Peyer's patch (tissue), 4 donors: ENCODE results near the gene MAP3K12. TPM values are rescaled to one million over a fixed set of nuclear protein-coding genes. Genes with fewer than 3 reads are reported as not detected.
"Not testable (repeated sequence)": the region's sequence is repeated elsewhere in the genome, so short reads cannot be mapped to it uniquely, and the experiment has no call there.

ENCODE experiments used
- DNase-seq, 3 donors: peaks; one replicate each; pipeline ENCODE4 v3.0.0-alpha.2; 2017 to 2019
- H3K27ac ChIP-seq, 4 donors: fragments of 200-600 bp; sonication (generic); one replicate each; pipeline ENCODE4 v1.5.1; 2016 to 2019
- H3K27me3 ChIP-seq, 2 donors: fragments of 200-600 bp; sonication (generic); one replicate each; pipeline ENCODE4 v1.5.1; 2019
- H3K36me3 ChIP-seq, 3 donors: fragments of 200-600 bp; sonication (generic); one replicate each; pipeline ENCODE4 v1.5.1; 2016 to 2019
- H3K4me1 ChIP-seq, 4 donors: fragments of 200-600 bp; sonication (generic); one replicate each; pipeline ENCODE4 v1.5.1; 2016 to 2019
- H3K4me3 ChIP-seq, 4 donors: fragments of 200-600 bp; sonication (generic); 1 replicate in 3 of 4; 2 replicates in 1 of 4; pipeline ENCODE4 v1.5.1; 2016 to 2019; ENCODE audit warnings: mild to moderate bottlenecking in 1 of 4
- H3K9me3 ChIP-seq, 4 donors: fragments of 200-600 bp; sonication (generic); one replicate each; pipeline ENCODE4 v1.5.1; 2016 to 2019; ENCODE audit warnings: mild to moderate bottlenecking in 1 of 4
- POLR2A ChIP-seq, 2 donors: fragments of 450-650 bp; IDR thresholded peaks; one replicate each; pipeline ENCODE4 v1.5.1; 2017; ENCODE audit warnings: antibody characterized with exemption in 2 of 2, mild to moderate bottlenecking in 2 of 2, moderate library complexity in 2 of 2
- total RNA-seq, 4 donors: library from RNA; depleted of rRNA; stranded (reverse); fragments of >200 nt; gene quantifications; one replicate each; pipeline ENCODE4 v1.1.0, GENCODE V29; 2016
- TF ChIP-seq, protein P1 (sequence below), 6 experiments: fragments of 450-650 bp in 4 of 6; fragments of 200-600 bp in 2 of 6; sonication (generic) in 1 of 6; IDR thresholded peaks; one replicate each; pipeline ENCODE4 v1.5.1; 2017 to 2019; ENCODE audit warnings: antibody characterized with exemption in 6 of 6, mild to moderate bottlenecking in 3 of 6, moderate library complexity in 1 of 6

MAP3K12 gene, protein sequence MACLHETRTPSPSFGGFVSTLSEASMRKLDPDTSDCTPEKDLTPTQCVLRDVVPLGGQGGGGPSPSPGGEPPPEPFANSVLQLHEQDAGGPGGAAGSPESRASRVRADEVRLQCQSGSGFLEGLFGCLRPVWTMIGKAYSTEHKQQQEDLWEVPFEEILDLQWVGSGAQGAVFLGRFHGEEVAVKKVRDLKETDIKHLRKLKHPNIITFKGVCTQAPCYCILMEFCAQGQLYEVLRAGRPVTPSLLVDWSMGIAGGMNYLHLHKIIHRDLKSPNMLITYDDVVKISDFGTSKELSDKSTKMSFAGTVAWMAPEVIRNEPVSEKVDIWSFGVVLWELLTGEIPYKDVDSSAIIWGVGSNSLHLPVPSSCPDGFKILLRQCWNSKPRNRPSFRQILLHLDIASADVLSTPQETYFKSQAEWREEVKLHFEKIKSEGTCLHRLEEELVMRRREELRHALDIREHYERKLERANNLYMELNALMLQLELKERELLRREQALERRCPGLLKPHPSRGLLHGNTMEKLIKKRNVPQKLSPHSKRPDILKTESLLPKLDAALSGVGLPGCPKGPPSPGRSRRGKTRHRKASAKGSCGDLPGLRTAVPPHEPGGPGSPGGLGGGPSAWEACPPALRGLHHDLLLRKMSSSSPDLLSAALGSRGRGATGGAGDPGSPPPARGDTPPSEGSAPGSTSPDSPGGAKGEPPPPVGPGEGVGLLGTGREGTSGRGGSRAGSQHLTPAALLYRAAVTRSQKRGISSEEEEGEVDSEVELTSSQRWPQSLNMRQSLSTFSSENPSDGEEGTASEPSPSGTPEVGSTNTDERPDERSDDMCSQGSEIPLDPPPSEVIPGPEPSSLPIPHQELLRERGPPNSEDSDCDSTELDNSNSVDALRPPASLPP
- total RNA-seq = 10 to 100 TPM in 3 of 4 donors, 1 to 10 TPM in 1; 6.5 to 44.6 (median 11.6) TPM

DNA sequence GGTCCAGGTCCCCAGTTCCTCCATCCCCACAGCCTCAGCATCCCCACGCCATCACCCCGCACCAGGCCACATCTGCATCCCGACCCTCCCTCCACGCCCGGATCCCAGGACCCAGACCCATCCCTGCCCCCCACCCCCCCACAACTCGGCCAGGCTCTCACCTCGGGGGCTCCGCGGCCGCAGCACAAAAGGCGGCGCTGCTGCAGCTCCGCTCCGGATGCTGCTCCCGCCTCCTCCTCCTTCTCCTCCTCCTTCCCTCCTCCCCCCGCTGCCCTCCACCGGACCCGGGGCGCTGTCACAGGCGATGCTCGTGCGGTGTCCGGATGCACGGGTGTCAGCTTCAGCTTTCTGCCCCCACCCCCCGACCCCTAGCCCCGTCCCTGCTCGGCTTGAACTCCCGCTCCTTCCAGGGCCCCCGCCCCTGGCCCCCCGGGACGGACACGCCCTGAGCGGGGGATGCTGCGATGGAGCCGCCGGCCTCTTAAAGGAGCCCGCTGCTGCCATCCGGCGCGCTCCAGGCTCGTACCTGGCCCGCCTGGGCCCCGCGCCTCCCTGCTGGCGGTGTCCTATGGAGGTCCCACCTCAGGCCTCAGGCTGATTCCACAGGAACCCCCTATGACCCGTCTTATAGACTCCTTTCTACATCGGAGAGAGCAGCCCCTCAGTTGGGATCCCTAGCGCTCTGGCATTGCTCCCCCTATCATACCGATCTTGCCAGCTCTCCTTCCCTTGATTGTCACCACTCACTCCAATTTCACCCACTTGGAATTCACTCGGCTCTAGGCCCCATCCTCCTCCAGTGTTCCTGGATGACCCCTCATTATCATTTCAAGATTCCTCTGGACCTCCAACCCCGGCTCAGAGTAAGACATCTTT lies at the start of gene MAP3K12:
Gene MAP3K12 (minus strand): TSS at position 193 of the 876 bp plus-strand sequence. CDS start 12,067 bp downstream, outside the sequence.
- peak; percentile 72 to 83 (median 76) for DNase-seq
- H3K27me3 ChIP-seq = no peaks in the 10 kb centered on the region
- peak within 1 kb of the TSS; percentile 94 to 98 (median 96) for H3K27ac ChIP-seq
- H3K4me1 ChIP-seq = peaks cover 5 to 26% (median 12%) of the 10 kb centered on the region in 4 donors
- no peaks in the 10 kb centered on the region for H3K9me3 ChIP-seq
- TF ChIP-seq, protein P1, sequence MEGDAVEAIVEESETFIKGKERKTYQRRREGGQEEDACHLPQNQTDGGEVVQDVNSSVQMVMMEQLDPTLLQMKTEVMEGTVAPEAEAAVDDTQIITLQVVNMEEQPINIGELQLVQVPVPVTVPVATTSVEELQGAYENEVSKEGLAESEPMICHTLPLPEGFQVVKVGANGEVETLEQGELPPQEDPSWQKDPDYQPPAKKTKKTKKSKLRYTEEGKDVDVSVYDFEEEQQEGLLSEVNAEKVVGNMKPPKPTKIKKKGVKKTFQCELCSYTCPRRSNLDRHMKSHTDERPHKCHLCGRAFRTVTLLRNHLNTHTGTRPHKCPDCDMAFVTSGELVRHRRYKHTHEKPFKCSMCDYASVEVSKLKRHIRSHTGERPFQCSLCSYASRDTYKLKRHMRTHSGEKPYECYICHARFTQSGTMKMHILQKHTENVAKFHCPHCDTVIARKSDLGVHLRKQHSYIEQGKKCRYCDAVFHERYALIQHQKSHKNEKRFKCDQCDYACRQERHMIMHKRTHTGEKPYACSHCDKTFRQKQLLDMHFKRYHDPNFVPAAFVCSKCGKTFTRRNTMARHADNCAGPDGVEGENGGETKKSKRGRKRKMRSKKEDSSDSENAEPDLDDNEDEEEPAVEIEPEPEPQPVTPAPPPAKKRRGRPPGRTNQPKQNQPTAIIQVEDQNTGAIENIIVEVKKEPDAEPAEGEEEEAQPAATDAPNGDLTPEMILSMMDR (IDR thresholded peaks at IDR 0.05) = no peak
- no peak for TF ChIP-seq POLR2A (IDR thresholded peaks at IDR 0.05)
- peaks cover 0 to under 1% (median 0%) of the 10 kb centered on the region in 3 donors for H3K36me3 ChIP-seq
- peak within 1 kb of the TSS; percentile 63 to 86 (median 73) for H3K4me3 ChIP-seq

DNA sequence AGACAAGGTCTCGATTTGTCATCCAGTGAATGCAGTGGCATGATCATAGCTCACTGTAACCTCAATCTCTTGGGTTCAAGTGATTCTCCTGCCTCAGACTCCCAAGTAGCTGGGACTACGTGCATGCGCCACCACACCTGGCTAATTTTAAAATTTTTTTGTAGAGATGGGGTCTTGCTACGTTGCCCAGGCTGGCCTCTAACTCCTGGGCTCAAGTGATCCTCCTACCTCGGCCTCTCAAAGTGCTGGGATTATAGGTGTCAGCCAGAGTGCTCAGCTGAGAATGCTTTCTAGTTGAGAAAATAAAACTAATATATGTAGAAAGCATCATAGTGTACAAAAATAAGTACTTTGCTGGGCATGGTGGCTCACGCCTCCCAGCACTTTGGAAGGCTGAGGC lies 49.1 kb upstream of the MAP3K12 start:
- not testable (repeated sequence) for H3K9me3 ChIP-seq, H3K27me3 ChIP-seq, H3K27ac ChIP-seq, H3K4me1 ChIP-seq, H3K4me3 ChIP-seq, DNase-seq
- H3K36me3 ChIP-seq = peaks cover 0 to 55% (median 0%) of the 10 kb centered on the region in 3 donors

DNA sequence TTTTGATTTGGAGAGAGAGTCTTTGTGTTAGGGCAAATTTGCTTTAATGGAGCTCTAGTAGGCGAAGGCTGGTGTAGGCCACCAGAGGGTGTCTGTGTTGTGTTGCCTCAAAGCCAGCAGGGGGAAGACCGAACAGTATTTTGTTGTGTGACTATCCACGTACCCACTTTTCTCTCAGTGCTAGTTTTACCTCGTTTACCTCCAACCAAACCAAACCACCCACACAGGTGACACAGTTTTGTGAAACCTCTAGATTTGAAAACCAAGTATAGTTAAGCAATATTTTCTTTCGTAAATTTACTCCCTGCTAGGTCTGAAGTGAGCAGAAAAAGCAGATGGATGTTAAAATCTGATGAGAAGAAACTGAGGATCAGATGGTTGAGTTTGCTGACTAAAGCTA lies 44.3 kb upstream of the MAP3K12 start:
- Histone ChIP-seq H3K36me3 (peaks cover 0 to 66% (median 0%) of the 10 kb centered on the region in 3 donors), H3K4me1 (no peaks in the 10 kb centered on the region), H3K27ac (peak overlapping the region in 1 of 4 donors; percentile 53), H3K9me3 (no peaks in the 10 kb centered on the region), H3K4me3 (no peak overlapping the region), H3K27me3 (no peaks in the 10 kb centered on the region)
- peak in 2 of 3 donors; percentile 18 to 71 for DNase-seq
- no peak for TF ChIP-seq POLR2A (IDR thresholded peaks at IDR 0.05)
- TF ChIP-seq, protein P1 (IDR thresholded peaks at IDR 0.05) = peak; percentile 16 to 95 (median 74)

DNA sequence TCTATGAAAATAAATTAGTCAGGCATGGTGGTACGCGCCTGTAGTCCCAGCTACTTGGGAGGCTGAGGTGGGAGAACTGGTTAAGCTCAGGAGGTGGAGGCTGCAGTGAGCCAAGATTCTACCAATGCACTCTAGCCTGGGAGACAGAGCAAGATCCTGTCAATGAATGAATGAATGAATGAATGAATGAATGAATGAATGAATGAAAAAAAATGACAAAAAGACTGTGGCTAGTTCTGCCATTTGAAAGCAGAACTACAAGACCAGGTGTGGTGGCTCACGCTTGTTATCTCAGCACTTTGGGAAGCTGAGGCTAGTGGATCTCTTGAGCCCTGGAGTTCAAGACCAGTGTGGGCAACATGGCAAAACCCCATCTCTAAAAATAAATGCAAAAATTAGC lies 40.3 kb upstream of the MAP3K12 start:
- no peak for TF ChIP-seq POLR2A (IDR thresholded peaks at IDR 0.05)
- Histone ChIP-seq H3K27ac (no peak overlapping the region), H3K4me1 (no peaks in the 10 kb centered on the region), H3K27me3 (no peaks in the 10 kb centered on the region), H3K36me3 (peaks cover 0 to 81% (median 0%) of the 10 kb centered on the region in 3 donors), H3K4me3 (no peak overlapping the region), H3K9me3 (no peaks in the 10 kb centered on the region)
- DNase-seq = no peak

DNA sequence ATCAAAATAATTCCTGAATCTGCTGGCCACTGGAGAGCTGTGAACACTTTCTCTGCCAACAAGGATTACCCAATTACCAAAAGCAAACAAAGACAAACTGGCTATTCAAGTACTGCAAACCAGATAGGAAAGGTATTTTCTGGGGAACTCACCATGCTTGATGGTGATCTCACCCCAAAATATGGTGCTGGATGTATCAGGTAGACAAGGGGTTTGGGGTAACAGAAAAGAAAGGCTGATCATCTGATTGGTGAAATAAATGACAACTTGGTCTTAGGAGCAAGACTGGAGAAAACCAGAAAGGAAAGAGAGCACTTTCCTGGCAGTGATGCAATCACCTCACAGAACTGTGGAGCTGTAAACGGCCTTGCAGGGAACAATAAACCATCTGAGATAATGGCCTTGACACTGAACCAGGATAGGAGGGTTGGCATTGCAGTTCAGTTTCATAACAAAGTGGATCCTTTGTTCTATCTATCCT lies 39.0 kb upstream of the MAP3K12 start:
- no peaks in the 10 kb centered on the region for H3K4me1 ChIP-seq
- H3K9me3 ChIP-seq = no peaks in the 10 kb centered on the region
- DNase-seq = peak in 1 of 3 donors; percentile 62
- peak overlapping the region in 2 of 4 donors; percentile 24 to 59 for H3K27ac ChIP-seq
- no peaks in the 10 kb centered on the region for H3K27me3 ChIP-seq
- H3K4me3 ChIP-seq = no peak overlapping the region
- H3K36me3 ChIP-seq = peaks cover 0 to 91% (median 0%) of the 10 kb centered on the region in 3 donors
- TF ChIP-seq POLR2A (IDR thresholded peaks at IDR 0.05) = no peak
- TF ChIP-seq, protein P1 (IDR thresholded peaks at IDR 0.05) = no peak

DNA sequence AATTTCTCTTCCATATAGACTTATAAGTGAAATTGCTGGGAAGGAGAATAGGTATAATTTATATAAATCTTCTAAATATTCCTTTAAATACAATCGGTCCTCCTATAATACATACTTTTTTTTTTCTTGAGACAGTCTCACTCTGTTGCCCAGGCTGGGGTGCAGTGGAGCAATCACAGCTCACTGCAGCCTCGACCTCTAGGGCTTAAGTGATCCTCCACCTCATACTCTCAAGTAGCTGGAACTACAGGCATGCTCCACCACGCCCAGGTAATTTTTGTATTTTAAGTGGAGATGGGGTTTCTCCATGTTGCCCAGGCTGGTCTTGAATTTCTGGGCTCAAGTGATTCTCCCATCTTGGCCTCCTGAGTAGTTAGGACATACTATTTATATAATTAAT lies 37.7 kb upstream of the MAP3K12 start:
- TF ChIP-seq, protein P1 (IDR thresholded peaks at IDR 0.05) = no peak
- no peak for TF ChIP-seq POLR2A (IDR thresholded peaks at IDR 0.05)
- no peak overlapping the region for H3K27ac ChIP-seq
- peaks cover 0 to 91% (median 0%) of the 10 kb centered on the region in 3 donors for H3K36me3 ChIP-seq

More for the DNA sequence above, 37.7 kb upstream of the MAP3K12 start:
- Histone ChIP-seq H3K4me3 (no peak overlapping the region), H3K4me1 (no peaks in the 10 kb centered on the region), H3K27me3 (no peaks in the 10 kb centered on the region), H3K9me3 (no peaks in the 10 kb centered on the region)
- no peak for DNase-seq
